ENCODE measurements around the gene SLC25A14.

Gene SLC25A14

GRCh38 chrX:130385520-130385919, 45.8 kb downstream of the SLC25A14 start, which contains the start of gene GPR119:
Gene GPR119 (minus strand): TSS chrX:130385674. CDS start chrX:130385447, 227 bp downstream.
- DNase-seq = no peak

- no peak for DNase-seq
Observed at GRCh38 chrX:130386408-130386808, 46.7 kb downstream of the SLC25A14 start.

GRCh38 chrX:130393451-130394074, 53.8 kb downstream of the SLC25A14 start:
- peak; percentile 43 for DNase-seq

- DNase-seq = no peak
Observed at GRCh38 chrX:130395341-130395740, 55.6 kb downstream of the SLC25A14 start.

GRCh38 chrX:130401415-130402207, 61.9 kb downstream of the SLC25A14 start, which contains the start of gene RBMX2:
Gene RBMX2 (plus strand): TSS chrX:130401987. CDS start chrX:130402033, 46 bp downstream.
- DNase-seq = peak; percentile 75

- no peak for DNase-seq
Observed at GRCh38 chrX:130402208-130402684, 62.5 kb downstream of the SLC25A14 start.

GRCh38 chrX:130413415-130413814, 73.7 kb downstream of the SLC25A14 start:
- DNase-seq = no peak

- DNase-seq = no peak
Observed at GRCh38 chrX:130414800-130415199, 75.1 kb downstream of the SLC25A14 start.

GRCh38 chrX:130415201-130415600, 75.5 kb downstream of the SLC25A14 start:
- no peak for DNase-seq

- DNase-seq = no peak
Observed at GRCh38 chrX:130416785-130417184, 77.1 kb downstream of the SLC25A14 start.

GRCh38 chrX:130418066-130418465, 78.3 kb downstream of the SLC25A14 start:
- no peak for DNase-seq

GRCh38 chrX:130418740-130419139, 79.0 kb downstream of the SLC25A14 start:
- DNase-seq = no peak

GRCh38 chrX:130419263-130419662, 79.5 kb downstream of the SLC25A14 start:
- DNase-seq = no peak

All from EL (cell line).